ENCODE measurements around the gene TMEM208. TPM values are rescaled to one million over a fixed set of nuclear protein-coding genes. Genes with fewer than 3 reads are reported as not detected.

The TMEM208 gene
- total and polyA plus RNA-seq, 2 of the 13 experiments (the other 11 are each of a cell fraction or from before 2014, with no cell fraction given) = 58.8 to 72.9 TPM

DNA sequence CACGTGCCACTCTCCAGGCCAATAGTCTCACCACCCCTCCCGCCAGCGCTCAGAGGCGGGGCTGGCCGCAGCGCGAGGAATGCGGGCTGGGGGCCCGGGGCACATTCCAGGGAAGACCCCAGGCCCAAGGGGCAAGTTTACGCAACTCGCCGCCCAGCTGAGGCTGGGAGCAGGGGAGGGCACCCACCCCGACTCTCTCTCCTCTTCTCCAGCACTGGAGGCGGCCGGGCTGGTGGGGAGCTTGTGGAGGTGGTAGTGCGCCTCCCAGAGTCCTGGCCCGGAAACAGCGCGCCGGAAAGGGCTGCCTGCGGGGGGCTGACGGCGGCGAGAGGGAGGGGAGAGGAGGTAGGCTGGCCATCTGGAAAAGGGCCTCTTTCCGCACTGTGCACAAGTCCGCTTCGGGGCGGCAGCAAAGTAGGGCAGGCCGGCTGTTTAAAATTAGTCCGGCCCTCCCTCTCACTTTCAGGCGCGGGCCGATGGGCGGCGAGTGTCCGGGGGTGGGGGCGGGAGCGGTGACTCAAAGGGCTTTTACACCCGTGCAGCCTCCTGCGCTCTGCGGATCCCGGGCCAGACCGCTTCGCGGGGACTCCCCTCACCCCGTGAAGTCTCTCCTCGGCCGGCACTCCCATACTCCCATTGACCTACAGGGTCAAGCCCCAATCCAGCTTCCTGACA, 19.3 kb downstream of the TMEM208 start (continued):
- TF ChIP-seq, protein P1, sequence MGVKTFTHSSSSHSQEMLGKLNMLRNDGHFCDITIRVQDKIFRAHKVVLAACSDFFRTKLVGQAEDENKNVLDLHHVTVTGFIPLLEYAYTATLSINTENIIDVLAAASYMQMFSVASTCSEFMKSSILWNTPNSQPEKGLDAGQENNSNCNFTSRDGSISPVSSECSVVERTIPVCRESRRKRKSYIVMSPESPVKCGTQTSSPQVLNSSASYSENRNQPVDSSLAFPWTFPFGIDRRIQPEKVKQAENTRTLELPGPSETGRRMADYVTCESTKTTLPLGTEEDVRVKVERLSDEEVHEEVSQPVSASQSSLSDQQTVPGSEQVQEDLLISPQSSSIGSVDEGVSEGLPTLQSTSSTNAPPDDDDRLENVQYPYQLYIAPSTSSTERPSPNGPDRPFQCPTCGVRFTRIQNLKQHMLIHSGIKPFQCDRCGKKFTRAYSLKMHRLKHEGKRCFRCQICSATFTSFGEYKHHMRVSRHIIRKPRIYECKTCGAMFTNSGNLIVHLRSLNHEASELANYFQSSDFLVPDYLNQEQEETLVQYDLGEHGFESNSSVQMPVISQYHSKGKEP (CRISPR knock-in tag; IDR thresholded peaks at IDR 0.05) = no peak; the same call in 1 of the 2 replicates
- no peak for TF ChIP-seq U2AF2 (IDR thresholded peaks at IDR 0.05; ENCODE audit: low read depth, low read length)
- TF ChIP-seq ZNF543 (CRISPR knock-in tag; IDR thresholded peaks at IDR 0.05) = peak; percentile 94
- TF ChIP-seq DNMT3B (CRISPR knock-in tag; conservative IDR thresholded peaks at IDR 0.05) = no peak; the same call in 1 of the 2 replicates
- TF ChIP-seq MXD4 (CRISPR knock-in tag; IDR thresholded peaks at IDR 0.05) = peak; percentile 88
- TF ChIP-seq MIXL1 (CRISPR knock-in tag; IDR thresholded peaks at IDR 0.05) = no peak
- TF ChIP-seq, protein P2, sequence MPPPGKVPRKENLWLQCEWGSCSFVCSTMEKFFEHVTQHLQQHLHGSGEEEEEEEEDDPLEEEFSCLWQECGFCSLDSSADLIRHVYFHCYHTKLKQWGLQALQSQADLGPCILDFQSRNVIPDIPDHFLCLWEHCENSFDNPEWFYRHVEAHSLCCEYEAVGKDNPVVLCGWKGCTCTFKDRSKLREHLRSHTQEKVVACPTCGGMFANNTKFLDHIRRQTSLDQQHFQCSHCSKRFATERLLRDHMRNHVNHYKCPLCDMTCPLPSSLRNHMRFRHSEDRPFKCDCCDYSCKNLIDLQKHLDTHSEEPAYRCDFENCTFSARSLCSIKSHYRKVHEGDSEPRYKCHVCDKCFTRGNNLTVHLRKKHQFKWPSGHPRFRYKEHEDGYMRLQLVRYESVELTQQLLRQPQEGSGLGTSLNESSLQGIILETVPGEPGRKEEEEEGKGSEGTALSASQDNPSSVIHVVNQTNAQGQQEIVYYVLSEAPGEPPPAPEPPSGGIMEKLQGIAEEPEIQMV (CRISPR knock-in tag; IDR thresholded peaks at IDR 0.05; ENCODE audit: low read depth) = peak; percentile 81
- 0 out of 2 replicates have a peak, but pooled peaks have one; percentile 16 for TF ChIP-seq ZNF318 (CRISPR knock-in tag; IDR thresholded peaks at IDR 0.05)
- peak; percentile 75; the same call in 1 of the 2 replicates for TF ChIP-seq ZKSCAN5 (CRISPR knock-in tag; IDR thresholded peaks at IDR 0.05)
- TF ChIP-seq ZFX (CRISPR knock-in tag; IDR thresholded peaks at IDR 0.05; ENCODE audit: low read depth) = peak; percentile 88
- no peak for TF ChIP-seq CENPX (CRISPR knock-in tag; IDR thresholded peaks at IDR 0.05)
- TF ChIP-seq, protein P3, sequence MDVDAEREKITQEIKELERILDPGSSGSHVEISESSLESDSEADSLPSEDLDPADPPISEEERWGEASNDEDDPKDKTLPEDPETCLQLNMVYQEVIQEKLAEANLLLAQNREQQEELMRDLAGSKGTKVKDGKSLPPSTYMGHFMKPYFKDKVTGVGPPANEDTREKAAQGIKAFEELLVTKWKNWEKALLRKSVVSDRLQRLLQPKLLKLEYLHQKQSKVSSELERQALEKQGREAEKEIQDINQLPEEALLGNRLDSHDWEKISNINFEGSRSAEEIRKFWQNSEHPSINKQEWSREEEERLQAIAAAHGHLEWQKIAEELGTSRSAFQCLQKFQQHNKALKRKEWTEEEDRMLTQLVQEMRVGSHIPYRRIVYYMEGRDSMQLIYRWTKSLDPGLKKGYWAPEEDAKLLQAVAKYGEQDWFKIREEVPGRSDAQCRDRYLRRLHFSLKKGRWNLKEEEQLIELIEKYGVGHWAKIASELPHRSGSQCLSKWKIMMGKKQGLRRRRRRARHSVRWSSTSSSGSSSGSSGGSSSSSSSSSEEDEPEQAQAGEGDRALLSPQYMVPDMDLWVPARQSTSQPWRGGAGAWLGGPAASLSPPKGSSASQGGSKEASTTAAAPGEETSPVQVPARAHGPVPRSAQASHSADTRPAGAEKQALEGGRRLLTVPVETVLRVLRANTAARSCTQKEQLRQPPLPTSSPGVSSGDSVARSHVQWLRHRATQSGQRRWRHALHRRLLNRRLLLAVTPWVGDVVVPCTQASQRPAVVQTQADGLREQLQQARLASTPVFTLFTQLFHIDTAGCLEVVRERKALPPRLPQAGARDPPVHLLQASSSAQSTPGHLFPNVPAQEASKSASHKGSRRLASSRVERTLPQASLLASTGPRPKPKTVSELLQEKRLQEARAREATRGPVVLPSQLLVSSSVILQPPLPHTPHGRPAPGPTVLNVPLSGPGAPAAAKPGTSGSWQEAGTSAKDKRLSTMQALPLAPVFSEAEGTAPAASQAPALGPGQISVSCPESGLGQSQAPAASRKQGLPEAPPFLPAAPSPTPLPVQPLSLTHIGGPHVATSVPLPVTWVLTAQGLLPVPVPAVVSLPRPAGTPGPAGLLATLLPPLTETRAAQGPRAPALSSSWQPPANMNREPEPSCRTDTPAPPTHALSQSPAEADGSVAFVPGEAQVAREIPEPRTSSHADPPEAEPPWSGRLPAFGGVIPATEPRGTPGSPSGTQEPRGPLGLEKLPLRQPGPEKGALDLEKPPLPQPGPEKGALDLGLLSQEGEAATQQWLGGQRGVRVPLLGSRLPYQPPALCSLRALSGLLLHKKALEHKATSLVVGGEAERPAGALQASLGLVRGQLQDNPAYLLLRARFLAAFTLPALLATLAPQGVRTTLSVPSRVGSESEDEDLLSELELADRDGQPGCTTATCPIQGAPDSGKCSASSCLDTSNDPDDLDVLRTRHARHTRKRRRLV (CRISPR knock-in tag; IDR thresholded peaks at IDR 0.05) = peak; percentile 73; the same call in 1 of the 2 replicates

Data from HepG2 (cell line).